Liver (tissue), 9 donors: ENCODE data around the gene PRSS27. TPM values are rescaled to one million over a fixed set of nuclear protein-coding genes. Genes with fewer than 3 reads are reported as not detected.

Experiments
- DNase-seq: peaks from one replicate; pipeline ENCODE4 v3.0.0-alpha.2; 2017; ENCODE audit warnings: low spot score
- H3K27ac ChIP-seq, 2 donors: one replicate each; pipeline ENCODE4 v1.7.0; 2013; ENCODE audit warnings: inconsistent platforms in 2 of 2, low read length in 2 of 2, control low read depth in 1 of 2, low read depth in 1 of 2, mild to moderate bottlenecking in 1 of 2
- H3K27me3 ChIP-seq, 4 donors: one replicate each; pipeline versions ENCODE4 v1.6.1 to v1.7.0; 2013; ENCODE audit warnings: low read length in 3 of 4, inconsistent platforms in 1 of 4, mild to moderate bottlenecking in 1 of 4, moderate library complexity in 1 of 4; ENCODE audit not compliant: control insufficient read depth in 4 of 4, insufficient read depth in 4 of 4
- H3K36me3 ChIP-seq, 4 donors: one replicate each; pipeline versions ENCODE4 v1.6.1 to v1.7.0; 2013; ENCODE audit warnings: low read length in 3 of 4, mild to moderate bottlenecking in 3 of 4, low read depth in 1 of 4, moderate library complexity in 1 of 4; ENCODE audit not compliant: control insufficient read depth in 4 of 4, insufficient read depth in 3 of 4
- H3K4me1 ChIP-seq, 4 donors: one replicate each; pipeline versions ENCODE4 v1.6.1 to v1.7.0; 2013; ENCODE audit warnings: low read length in 3 of 4, mild to moderate bottlenecking in 3 of 4, moderate library complexity in 1 of 4; ENCODE audit not compliant: control insufficient read depth in 4 of 4, insufficient read depth in 4 of 4
- H3K4me3 ChIP-seq, 3 donors: one replicate each; pipeline versions ENCODE4 v1.6.1 to v1.7.0; 2013; ENCODE audit warnings: low read length in 3 of 3, control low read depth in 1 of 3, low read depth in 1 of 3, mild to moderate bottlenecking in 1 of 3
- H3K9ac ChIP-seq, 2 donors: one replicate each; pipeline ENCODE4 v1.7.0; 2013; ENCODE audit warnings: low read length in 2 of 2, mild to moderate bottlenecking in 2 of 2, moderate library complexity in 2 of 2, control low read depth in 1 of 2, low read depth in 1 of 2
- H3K9me3 ChIP-seq, 4 donors: one replicate each; pipeline versions ENCODE4 v1.6.1 to v1.7.0; 2013; ENCODE audit warnings: low read length in 3 of 4; ENCODE audit not compliant: control insufficient read depth in 4 of 4
- ATF3 ChIP-seq: IDR thresholded peaks from 2 replicates; pipeline ENCODE4 v1.6.1; 2016; ENCODE audit warnings: antibody characterized with exemption
- CTCF ChIP-seq: fragments of 150-350 bp; IDR thresholded peaks from 2 replicates; pipeline ENCODE4 v1.5.1; 2017; ENCODE audit warnings: improper control_type of control experiment, low read depth, low read length; ENCODE audit not compliant: missing input control
- EGR1 ChIP-seq, 2 donors: IDR thresholded peaks; 2 replicates each; pipeline ENCODE4 v1.6.1; 2016 to 2018; ENCODE audit warnings: antibody characterized with exemption in 2 of 2, low read depth in 2 of 2
- FOXA1 ChIP-seq: IDR thresholded peaks from 2 replicates; pipeline ENCODE4 v1.6.1; 2016; ENCODE audit warnings: antibody characterized with exemption
- FOXA2 ChIP-seq: IDR thresholded peaks from 2 replicates; pipeline ENCODE4 v1.6.1; 2016; ENCODE audit warnings: antibody characterized with exemption
- GABPA ChIP-seq, 2 donors: IDR thresholded peaks in 1 of 2; conservative IDR thresholded peaks in 1 of 2; 2 replicates each; pipeline ENCODE4 v1.6.1; 2016; ENCODE audit warnings: antibody characterized with exemption in 2 of 2, mild to moderate bottlenecking in 1 of 2, moderate library complexity in 1 of 2
- HNF4A ChIP-seq, 2 donors: conservative IDR thresholded peaks; 2 replicates each; pipeline ENCODE4 v1.6.1; 2016; ENCODE audit warnings: antibody characterized with exemption in 2 of 2, mild to moderate bottlenecking in 2 of 2
- HNF4G ChIP-seq: IDR thresholded peaks from 2 replicates; pipeline ENCODE4 v1.6.1; 2016; ENCODE audit warnings: antibody characterized with exemption
- JUND ChIP-seq, 2 donors: IDR thresholded peaks; 2 replicates each; pipeline ENCODE4 v1.6.1; 2016; ENCODE audit warnings: antibody characterized with exemption in 2 of 2
- MAX ChIP-seq: IDR thresholded peaks from 2 replicates; pipeline ENCODE4 v1.6.1; 2016; ENCODE audit warnings: antibody characterized with exemption
- NR2F2 ChIP-seq: IDR thresholded peaks from 2 replicates; pipeline ENCODE4 v1.6.1; 2016; ENCODE audit warnings: antibody characterized with exemption
- RAD21 ChIP-seq, 2 donors: IDR thresholded peaks; 2 replicates each; pipeline ENCODE4 v1.6.1; 2016; ENCODE audit warnings: antibody characterized with exemption in 2 of 2, mild to moderate bottlenecking in 2 of 2
- REST ChIP-seq: IDR thresholded peaks from 2 replicates; pipeline ENCODE4 v1.6.1; 2016; ENCODE audit warnings: antibody characterized with exemption, mild to moderate bottlenecking
- RXRA ChIP-seq, 2 donors: IDR thresholded peaks; 2 replicates each; pipeline ENCODE4 v1.6.1; 2017 to 2018; ENCODE audit warnings: antibody characterized with exemption in 2 of 2, mild to moderate bottlenecking in 1 of 2
- SP1 ChIP-seq: IDR thresholded peaks from 2 replicates; pipeline ENCODE4 v1.6.1; 2018; ENCODE audit warnings: antibody characterized with exemption, mild to moderate bottlenecking
- TAF1 ChIP-seq: conservative IDR thresholded peaks from 2 replicates; pipeline ENCODE4 v1.6.1; 2016; ENCODE audit warnings: antibody characterized with exemption, mild to moderate bottlenecking
- YY1 ChIP-seq: IDR thresholded peaks from 2 replicates; pipeline ENCODE4 v1.6.1; 2016; ENCODE audit warnings: antibody characterized with exemption, mild to moderate bottlenecking
- ZBTB33 ChIP-seq: IDR thresholded peaks from 2 replicates; pipeline ENCODE4 v1.6.1; 2016; ENCODE audit warnings: antibody characterized with exemption
- WGBS: extraction: QIAGEN DNeasy Blood & Tissue Kit; methylation state at CpG from one replicate; pipeline ENCODE4 v1.1.7; 2013; 5-methylcytosine and 5-hydroxymethylcytosine counted together
- polyA plus RNA-seq, 2 donors: library from polyadenylated mRNA; stranded (reverse) in 1 of 2; unstranded in 1 of 2; fragments of 200-250 nt in 1 of 2; fragments of >200 nt in 1 of 2; fragmentation: Nextera tagmentation in 1 of 2; extraction: Ambion mirVana in 1 of 2; gene quantifications; one replicate each; pipeline versions ENCODE4 v1.2.1 to v1.2.3, GENCODE V29; 2013 to 2015
- total RNA-seq, 2 donors: library from RNA; depleted of rRNA; stranded (reverse); fragments of >200 nt; gene quantifications; one replicate each; pipeline ENCODE4 v1.2.3, GENCODE V29; 2014
- donor health status: healthy.
- donor health status: healthy.
- donor health status: healthy.
- donor health status: healthy.
- donor health status: healthy.

Gene PRSS27
- total and polyA plus RNA-seq, 4 donors, result 0.05 to 1.5 (median 0.22) TPM; not detected in 1

- DNase-seq, result no peak
- no peak overlapping the region for H3K4me3 ChIP-seq
- peaks cover 7 to 33% (median 13%) of the 10 kb centered on the region in 4 donors for H3K36me3 ChIP-seq
- no peak overlapping the region for H3K27ac ChIP-seq
- TF ChIP-seq JUND (IDR thresholded peaks at IDR 0.05) (no peak), ATF3 (no peak), ZBTB33 (no peak), SP1 (no peak), HNF4G (no peak), HNF4A (conservative IDR thresholded peaks at IDR 0.05) (no peak), YY1 (no peak)
- no peak overlapping the region for H3K9ac ChIP-seq
- H3K27me3 ChIP-seq, result no peaks in the 10 kb centered on the region
- H3K4me1 ChIP-seq, result no peaks in the 10 kb centered on the region
- no peaks in the 10 kb centered on the region for H3K9me3 ChIP-seq
- WGBS, result 97% methylated on average over 10 of the region's 10 CpGs
These were observed 10.4 kb downstream of the PRSS27 start for GRCh38 chr16:2709588-2709984.

GRCh38 chr16:2708955-2709587, 11.0 kb downstream of the PRSS27 start:
- H3K27me3 ChIP-seq, result no peaks in the 10 kb centered on the region
- H3K9me3 ChIP-seq, result no peaks in the 10 kb centered on the region
- no peak overlapping the region for H3K27ac ChIP-seq
- peaks cover 7 to 33% (median 13%) of the 10 kb centered on the region in 4 donors for H3K36me3 ChIP-seq
- peaks cover 0 to under 1% (median under 1%) of the 10 kb centered on the region in 4 donors for H3K4me1 ChIP-seq
- 98% methylated on average over 22 of the region's 22 CpGs for WGBS
- no peak overlapping the region for H3K9ac ChIP-seq
- DNase-seq, result no peak
- no peak for TF ChIP-seq YY1
- no peak for TF ChIP-seq HNF4A (conservative IDR thresholded peaks at IDR 0.05)
- TF ChIP-seq MAX, result no peak
- no peak for TF ChIP-seq ZBTB33
- TF ChIP-seq EGR1 (IDR thresholded peaks at IDR 0.05; ENCODE audit: low read depth in 2 of 2), result no peak
- no peak for TF ChIP-seq GABPA (IDR thresholded peaks at IDR 0.05 in 1 of 2, conservative IDR thresholded peaks at IDR 0.05 in 1 of 2)
- TF ChIP-seq TAF1, result no peak
- TF ChIP-seq REST, result no peak
- TF ChIP-seq RAD21 (IDR thresholded peaks at IDR 0.05), result no peak
- TF ChIP-seq NR2F2, result no peak
- TF ChIP-seq FOXA1, result no peak
- TF ChIP-seq SP1, result no peak
- TF ChIP-seq CTCF, result no peak
- no peak for TF ChIP-seq JUND (IDR thresholded peaks at IDR 0.05)
- TF ChIP-seq RXRA (IDR thresholded peaks at IDR 0.05), result no peak
- TF ChIP-seq ATF3, result no peak
- TF ChIP-seq FOXA2, result no peak
- no peak for TF ChIP-seq HNF4G
- no peak overlapping the region for H3K4me3 ChIP-seq
